NOMO-1 treated with dmso at 0.1 percent for 144 hours (cell line): Measurements from ENCODE around the gene UBE2O.

ENCODE experiments used
- DNase-seq: peaks from one replicate; lab custom pipeline; 2025; ENCODE audit not compliant: unreplicated experiment; lab: John Stamatoyannopoulos, UW

Gene UBE2O

DNA sequence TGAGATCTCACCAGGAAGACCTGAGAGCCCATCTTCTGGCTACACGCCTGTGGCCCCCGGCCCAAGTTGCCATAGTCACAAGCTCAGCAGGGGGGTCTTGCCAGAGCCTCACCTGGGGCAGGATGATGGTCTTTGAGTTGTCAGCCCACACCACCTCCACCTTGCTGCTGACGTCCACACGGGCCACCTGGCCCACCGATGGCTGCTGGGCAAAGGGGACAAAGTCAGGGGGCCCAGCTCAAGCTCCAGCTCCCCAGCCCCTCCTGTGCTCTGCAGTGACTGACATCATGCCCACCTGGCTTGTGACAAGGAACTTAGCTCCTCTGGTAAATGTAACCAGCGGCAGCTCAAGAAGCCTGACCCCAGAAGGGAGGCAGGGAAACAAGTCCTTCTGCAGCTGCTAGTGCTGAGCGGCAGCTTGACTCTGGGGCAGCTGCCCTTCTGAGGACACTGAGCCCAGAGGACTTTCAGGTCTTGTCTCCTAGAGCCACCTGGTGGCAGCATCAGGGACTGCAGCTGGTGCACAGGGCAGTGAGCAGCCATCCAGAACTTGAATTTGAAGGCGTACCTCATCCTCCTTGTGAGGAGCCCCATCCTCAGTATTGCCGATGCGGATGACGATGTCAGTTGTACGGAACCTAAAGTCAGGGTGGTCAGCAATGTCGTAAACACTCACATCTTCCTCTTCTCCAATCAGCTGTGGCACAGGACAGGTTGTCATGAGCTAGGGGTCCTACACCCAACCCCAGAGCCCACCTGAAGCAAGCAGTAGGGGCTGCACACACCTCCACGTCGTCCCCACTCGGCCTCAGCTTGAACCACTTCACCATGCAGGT, 55.0 kb downstream of the UBE2O start:
- DNase-seq = peak; percentile 35

GRCh38 chr17:76397184-76397583, 55.8 kb downstream of the UBE2O start:
- no peak for DNase-seq

GRCh38 chr17:76395980-76396379, 57.0 kb downstream of the UBE2O start:
- no peak for DNase-seq

DNA sequence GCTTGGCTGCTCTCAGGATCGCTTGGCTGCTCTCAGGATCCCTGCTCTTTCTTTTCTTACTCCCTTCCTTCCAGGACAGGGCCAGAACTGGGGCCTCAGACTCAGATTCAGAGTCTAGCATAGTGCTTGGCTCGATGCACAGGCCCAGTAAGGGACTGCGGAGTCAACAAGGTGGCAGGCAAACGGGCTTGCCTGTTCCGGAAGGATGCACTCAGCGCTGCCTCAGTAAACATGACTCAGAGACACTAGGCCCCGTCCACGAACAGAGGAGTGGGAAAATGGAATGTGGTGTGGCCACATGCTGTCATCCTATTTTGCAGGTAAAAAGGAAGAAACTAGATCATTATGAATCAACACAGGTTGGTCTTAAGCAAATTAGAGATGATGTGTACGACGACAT, 58.8 kb downstream of the UBE2O start:
- no peak for DNase-seq

DNA sequence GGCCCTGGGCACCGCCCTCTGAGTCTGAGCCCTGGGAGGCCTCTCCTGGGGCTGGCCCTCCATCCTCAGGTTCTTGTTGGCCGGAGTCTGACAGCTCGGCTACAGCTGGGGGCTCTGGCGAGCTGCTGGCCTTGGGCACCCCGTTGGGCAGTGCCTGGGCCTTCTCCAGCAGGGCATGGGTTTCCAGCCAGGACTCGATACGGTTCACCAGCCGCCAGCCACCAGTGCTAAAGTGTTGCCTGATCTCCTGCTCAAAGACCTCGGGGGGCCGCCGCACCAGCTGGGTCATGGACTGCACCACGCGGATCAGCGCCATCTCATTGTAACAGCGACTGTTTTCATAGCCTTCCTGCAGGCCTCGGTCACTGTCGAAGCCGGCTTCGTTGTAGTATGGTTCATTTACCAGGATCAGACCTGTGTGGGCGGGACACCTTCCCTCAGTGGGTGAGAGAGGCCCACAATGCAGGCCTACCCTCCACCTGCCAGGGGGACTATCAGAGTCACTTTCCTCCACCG, 61.7 kb downstream of the UBE2O start:
- no peak for DNase-seq

DNA sequence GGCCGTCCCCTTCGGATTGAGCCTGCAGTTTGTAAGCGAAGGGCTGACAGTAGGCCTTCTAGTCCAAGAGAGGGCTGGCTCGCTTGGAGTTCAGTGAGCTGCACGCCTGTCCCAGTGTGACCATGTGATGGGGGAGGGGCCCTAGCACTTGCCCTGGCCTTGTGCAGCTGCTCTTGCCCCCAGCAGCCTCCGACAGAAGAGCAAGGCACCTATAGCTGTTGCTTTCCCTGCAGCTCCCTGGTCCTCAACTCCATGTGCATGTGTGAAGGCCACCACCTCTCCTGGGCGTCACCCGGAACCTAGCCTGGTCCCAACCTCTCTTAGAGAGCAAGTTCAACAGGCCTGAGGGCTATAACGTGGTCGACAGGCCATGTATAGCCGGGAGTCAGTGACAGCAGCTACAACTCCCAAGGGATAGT, 62.9 kb downstream of the UBE2O start:
- DNase-seq = no peak

DNA sequence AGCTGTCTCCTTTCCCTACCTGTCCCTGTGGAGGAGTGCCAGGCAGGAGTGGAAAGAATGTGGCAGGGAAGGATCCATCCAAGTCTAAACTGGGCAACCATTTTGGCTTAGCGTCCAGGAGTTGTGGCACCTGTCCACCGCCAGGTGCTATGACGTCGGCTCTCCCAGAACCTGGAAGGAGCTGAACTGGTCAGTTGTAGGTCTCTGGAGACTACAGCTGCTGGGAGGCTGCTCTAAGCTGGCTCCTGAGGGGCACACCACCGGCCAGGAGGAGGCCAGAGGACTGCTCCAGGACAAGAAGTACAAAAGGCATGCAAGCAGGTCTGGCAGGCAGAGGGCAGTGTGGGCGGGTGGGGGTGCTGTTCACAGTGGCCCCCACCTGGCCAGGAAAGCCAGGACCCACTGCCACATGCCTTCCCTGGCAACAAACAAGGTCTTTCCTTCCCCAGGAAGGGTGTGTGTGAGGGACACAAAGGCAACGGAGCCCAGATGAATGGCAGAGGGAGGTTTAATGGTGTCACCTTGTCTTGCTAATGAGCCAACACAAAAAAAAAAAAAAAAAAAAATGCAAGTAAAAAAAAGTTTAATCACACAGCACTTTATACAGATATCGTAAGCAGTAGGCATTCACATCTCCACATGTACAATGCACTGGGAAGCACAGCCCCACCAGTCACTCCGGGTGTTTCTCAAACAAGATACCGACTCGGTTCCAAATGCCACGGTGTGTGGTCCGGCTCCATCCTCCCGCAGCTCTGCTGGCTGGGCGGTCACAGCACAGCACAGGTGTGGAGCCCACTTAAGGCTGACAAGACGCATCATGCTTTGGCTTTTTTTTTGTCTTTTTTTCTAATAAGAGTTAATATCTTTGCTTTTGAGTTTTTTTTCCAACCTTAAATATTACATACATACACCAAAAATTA, 63.7 kb downstream of the UBE2O start:
- no peak for DNase-seq

GRCh38 chr17:76386966-76387765, 65.8 kb downstream of the UBE2O start:
- no peak for DNase-seq

DNA sequence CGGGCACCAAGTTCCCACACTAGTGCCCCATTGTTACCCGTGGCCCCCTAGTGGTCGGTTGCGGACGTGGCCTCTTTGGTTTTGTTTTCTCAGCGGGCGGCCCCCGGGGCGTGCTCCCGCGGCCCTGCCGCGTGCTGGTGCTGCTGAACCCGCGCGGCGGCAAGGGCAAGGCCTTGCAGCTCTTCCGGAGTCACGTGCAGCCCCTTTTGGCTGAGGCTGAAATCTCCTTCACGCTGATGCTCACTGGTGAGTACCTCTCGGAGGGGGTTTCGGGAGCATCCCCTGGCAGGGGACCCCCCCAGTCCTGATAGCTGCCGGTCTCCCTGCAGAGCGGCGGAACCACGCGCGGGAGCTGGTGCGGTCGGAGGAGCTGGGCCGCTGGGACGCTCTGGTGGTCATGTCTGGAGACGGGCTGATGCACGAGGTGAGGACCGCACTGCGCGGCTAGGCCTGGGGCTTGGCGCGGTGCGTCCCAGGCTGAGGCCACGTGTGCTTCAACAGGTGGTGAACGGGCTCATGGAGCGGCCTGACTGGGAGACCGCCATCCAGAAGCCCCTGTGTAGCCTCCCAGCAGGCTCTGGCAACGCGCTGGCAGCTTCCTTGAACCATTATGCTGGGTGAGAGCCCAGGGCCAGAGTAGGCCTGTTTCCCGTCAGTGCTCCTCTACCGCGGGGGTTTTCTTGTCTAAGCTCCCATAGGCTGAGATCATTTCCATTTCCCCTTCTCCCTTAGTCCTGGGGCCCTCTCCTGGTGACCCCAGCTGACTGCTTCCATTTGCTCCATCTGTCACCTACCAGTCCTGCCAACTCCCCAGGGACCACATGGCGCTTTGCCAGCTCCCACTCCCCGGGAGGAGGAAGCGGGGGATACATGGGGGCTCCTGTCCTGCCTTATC, 66.8 kb downstream of the UBE2O start:
- DNase-seq = peak; percentile 66

GRCh38 chr17:76384987-76385891, 67.7 kb downstream of the UBE2O start:
- DNase-seq = no peak

DNA sequence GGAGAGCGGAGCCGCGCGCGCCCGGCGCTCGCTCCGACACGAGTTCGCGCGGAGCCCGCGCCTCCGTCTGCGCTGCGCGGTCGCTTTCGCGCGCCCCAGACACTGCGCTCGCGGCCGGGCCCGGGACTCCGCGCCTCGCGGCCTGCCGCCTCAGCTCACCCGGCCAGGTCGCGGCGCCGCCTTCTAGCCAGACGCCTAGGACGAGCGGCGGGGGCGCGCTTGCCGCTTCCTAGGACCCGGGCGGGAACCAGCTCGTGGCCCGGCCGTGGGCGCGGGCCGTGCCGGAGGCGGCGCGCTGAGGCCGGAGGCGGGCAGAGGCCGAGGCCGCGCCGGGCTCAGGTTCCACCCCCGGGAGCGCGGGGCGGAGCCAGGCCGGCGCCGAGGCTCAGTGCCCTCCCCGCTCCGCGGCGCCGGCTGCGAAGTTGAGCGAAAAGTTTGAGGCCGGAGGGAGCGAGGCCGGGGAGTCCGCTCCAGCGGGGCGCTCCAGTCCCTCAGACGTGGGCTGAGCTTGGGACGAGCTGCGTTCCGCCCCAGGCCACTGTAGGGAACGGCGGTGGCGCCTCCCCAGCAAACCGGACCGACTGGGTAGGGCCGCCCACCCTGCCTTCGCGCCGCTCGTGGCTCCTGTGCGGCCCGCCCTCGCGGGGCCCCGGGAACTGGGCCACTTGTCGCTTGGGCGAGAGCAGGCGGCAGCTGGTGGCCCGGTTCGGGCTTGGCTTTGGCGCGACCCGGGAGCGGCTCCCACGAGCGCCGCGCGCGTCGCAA, 68.5 kb downstream of the UBE2O start, which contains the start of gene SPHK1:
TSS of gene SPHK1 (plus strand) at position 388 of the 765 bp plus-strand sequence. CDS start 1,036 bp downstream, outside the sequence.
- peak; percentile 62 for DNase-seq

DNA sequence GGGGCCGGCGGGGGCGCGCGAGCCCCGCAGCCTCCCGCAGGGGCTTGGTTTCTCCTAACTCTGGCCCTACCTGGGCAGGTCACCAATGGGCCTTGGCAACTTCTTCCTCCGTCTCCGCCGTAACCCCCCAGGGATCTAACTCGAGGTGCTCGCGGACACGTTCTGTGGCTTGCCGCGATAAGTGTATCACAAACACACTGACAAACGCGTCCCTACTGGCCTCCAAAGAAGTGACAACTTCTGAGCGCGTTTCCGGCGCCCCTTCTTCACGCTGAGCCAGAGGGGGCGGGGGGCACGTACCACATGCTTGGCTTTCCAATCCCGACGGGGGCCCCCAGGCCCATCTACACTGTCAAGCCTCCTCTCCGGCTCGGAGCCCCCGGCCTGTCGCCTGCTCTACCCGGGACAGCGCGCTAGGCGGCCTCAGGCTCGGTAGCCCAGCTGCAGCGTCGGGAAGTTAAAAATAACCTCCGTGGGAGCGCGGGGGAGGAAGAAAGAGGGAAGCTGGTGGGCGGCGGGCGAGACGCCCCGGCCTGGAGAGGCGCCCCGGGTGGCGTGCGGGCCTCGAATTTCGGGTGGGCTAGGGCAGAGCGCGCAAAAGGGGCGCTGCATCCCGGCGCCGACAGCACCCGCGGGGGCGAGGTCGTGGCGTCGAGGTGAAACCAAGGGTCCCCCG, 69.3 kb downstream of the UBE2O start:
- DNase-seq = no peak

DNA sequence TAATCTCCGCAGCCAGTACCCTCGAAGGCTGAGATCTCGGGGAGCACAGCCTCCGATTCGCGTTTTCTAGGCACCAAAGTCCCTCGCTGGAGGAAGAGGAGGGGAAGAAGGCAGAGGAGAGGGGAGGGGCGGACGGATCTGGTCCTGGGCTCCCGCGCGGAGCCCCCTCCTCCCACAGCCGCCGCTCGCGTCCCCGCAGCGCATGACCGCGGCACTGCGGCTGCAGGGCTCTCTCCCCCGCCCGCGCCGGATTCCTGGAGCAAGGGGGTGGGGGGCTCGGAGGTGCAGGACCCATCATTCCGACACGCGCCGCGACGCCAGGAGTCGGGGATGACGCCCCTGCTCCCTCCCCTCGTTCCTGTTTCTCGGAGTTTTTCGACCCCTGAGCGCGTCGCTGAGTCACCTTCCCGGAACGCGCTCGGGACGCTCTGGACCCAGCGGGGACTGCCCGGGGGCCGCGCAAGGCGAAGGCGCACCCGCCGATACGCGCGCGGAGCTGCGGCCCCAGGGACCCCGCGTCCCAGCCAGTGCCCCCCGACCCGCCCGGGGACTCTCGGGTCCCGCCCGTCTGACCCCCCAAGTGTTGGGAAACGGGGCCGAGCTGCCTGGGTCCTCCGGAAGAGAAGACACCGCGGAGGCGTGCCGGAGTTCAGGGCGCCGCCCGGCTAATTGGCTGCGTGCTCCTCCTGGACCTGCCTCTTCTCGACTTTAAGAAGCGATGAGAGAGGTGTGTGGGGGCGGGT, 70.0 kb downstream of the UBE2O start:
- peak; percentile 69 for DNase-seq

- DNase-seq = no peak
Measured at GRCh38 chr17:76382351-76382802, 70.6 kb downstream of the UBE2O start.

- peak; percentile 61 for DNase-seq
Measured at GRCh38 chr17:76381633-76382350, 71.2 kb downstream of the UBE2O start.
